HEK293 (cell line): ENCODE results near the gene SRSF5.

Experiments
- GLIS1 ChIP-seq: fragments of 450-650 bp; formaldehyde crosslinking; IDR thresholded peaks from 2 replicates; pipeline ENCODE4 v1.5.1; 2016; ENCODE audit warnings: missing biosample characterization, missing genetic modification characterization
- KLF16 ChIP-seq: fragments of 450-650 bp; formaldehyde crosslinking; IDR thresholded peaks from 2 replicates; pipeline ENCODE4 v1.5.1; 2017; ENCODE audit warnings: missing biosample characterization, missing genetic modification characterization
- KLF9 ChIP-seq: fragments of 450-650 bp; formaldehyde crosslinking; IDR thresholded peaks from 2 replicates; pipeline ENCODE4 v1.5.1; 2016; ENCODE audit warnings: missing biosample characterization, missing genetic modification characterization, low read depth
- ZNF184 ChIP-seq: fragments of 450-650 bp; IDR thresholded peaks from 2 replicates; pipeline ENCODE4 v1.5.1; 2018; ENCODE audit warnings: missing biosample characterization, mild to moderate bottlenecking, missing genetic modification characterization
- ZNF324 ChIP-seq: fragments of 450-650 bp; formaldehyde crosslinking; IDR thresholded peaks from 2 replicates; pipeline ENCODE4 v1.5.1; 2016; ENCODE audit warnings: missing biosample characterization, missing genetic modification characterization
- ZNF624 ChIP-seq: fragments of 450-650 bp; formaldehyde crosslinking; IDR thresholded peaks from 2 replicates; pipeline ENCODE4 v1.5.1; 2017; ENCODE audit warnings: missing biosample characterization, missing genetic modification characterization
- TF ChIP-seq, protein P1 (sequence below): fragments of 450-650 bp; formaldehyde crosslinking; IDR thresholded peaks from 2 replicates; pipeline ENCODE4 v1.5.1; 2016; ENCODE audit warnings: missing biosample characterization, missing genetic modification characterization
- TF ChIP-seq, protein P2 (sequence below): sonication (generic); formaldehyde crosslinking; IDR thresholded peaks from 2 replicates; pipeline ENCODE4 v1.8.1; 2022; ENCODE audit warnings: mild to moderate bottlenecking, moderate library complexity, missing genetic modification reagents

DNA sequence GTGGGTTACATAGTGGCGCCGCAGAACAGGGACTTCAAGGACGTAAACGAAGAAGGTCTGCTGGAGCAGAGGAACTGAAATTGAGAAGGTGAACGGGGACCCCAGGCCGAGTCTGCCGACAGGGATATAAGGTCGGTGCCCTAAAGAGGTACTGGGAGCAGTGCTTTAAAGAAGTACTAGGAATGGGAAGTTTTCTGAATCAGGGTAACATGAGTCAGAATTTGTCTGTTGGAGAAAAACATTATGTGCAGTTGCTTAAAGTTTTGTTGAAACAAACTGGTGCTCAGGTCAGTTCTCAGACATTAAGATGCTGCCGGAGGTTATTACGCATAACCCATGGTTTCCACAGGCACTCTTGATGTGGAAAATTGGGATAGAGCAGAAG, 44.9 kb downstream of the SRSF5 start:
- TF ChIP-seq KLF9: no peak
- no peak for TF ChIP-seq ZNF324 (tag by site-specific recombination)
- no peak for TF ChIP-seq ZNF624 (tag by site-specific recombination)
- TF ChIP-seq KLF16 (tag by site-specific recombination): no peak
- TF ChIP-seq, protein P1, sequence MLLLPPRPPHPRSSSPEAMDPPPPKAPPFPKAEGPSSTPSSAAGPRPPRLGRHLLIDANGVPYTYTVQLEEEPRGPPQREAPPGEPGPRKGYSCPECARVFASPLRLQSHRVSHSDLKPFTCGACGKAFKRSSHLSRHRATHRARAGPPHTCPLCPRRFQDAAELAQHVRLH (tag by site-specific recombination): no peak
- TF ChIP-seq ZNF184 (tag by site-specific recombination): no peak
- TF ChIP-seq GLIS1 (tag by site-specific recombination): no peak
- TF ChIP-seq, protein P2, sequence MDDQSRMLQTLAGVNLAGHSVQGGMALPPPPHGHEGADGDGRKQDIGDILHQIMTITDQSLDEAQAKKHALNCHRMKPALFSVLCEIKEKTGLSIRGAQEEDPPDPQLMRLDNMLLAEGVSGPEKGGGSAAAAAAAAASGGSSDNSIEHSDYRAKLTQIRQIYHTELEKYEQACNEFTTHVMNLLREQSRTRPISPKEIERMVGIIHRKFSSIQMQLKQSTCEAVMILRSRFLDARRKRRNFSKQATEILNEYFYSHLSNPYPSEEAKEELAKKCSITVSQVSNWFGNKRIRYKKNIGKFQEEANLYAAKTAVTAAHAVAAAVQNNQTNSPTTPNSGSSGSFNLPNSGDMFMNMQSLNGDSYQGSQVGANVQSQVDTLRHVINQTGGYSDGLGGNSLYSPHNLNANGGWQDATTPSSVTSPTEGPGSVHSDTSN: no peak
